Left kidney (tissue), 2 donors: Measurements from ENCODE around the gene CR1. TPM values are rescaled to one million over a fixed set of nuclear protein-coding genes. Genes with fewer than 3 reads are reported as not detected.
"Not testable (repeated sequence)": the region's sequence is repeated elsewhere in the genome, so short reads cannot be mapped to it uniquely, and the experiment has no call there.

Source experiments
- DNase-seq: peaks from one replicate; pipeline ENCODE4 v3.0.0-alpha.2; 2013
- polyA plus RNA-seq: library from polyadenylated mRNA; unstranded; fragments of 120-200 nt; gene quantifications from one replicate; pipeline ENCODE4 v1.2.1, GENCODE V29; 2013; ENCODE audit not compliant: insufficient read length

Gene CR1
- polyA plus RNA-seq, 1 donor: 18.6 TPM

- no peak for DNase-seq
Measured at GRCh38 chr1:207503950-207504349, 8.0 kb downstream of the CR1 start.

DNA sequence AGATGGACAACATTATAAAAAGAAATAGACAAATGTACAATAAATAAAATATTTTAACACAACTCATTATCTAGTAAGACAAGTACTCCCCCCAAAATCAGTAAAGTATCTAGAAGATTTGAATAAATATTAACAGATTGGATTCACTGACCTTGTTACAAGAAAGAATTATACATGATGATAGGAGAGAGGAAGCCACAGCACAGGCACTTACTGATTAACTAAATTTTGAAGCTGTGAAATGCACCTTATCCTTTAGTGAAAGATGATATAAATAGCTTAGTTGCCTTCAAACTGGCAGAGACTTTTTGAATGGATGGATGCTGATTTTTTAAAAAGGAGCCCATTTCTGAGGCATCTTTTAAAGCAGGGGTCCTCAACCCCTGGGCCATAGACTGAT, 8.5 kb downstream of the CR1 start:
- no peak for DNase-seq

DNA sequence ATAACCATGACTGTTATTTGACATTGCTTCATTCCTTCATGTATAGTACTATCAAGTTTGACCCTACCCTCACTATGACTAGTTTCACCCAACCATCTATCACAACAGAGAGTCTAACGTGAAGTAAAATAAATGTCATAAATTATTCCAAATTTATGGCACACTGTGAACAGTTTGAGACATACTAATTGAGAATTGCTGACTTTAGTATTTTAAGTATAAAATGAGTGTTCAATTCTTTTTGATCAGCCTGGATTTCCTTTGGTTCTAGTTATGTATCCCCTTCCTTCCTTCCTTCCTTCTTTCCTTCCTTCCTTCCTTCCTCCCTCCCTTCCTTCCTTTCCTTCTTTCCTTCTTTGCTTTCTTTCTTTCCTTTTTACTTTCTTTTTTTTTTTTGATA, 14.5 kb downstream of the CR1 start:
- DNase-seq: no peak

DNA sequence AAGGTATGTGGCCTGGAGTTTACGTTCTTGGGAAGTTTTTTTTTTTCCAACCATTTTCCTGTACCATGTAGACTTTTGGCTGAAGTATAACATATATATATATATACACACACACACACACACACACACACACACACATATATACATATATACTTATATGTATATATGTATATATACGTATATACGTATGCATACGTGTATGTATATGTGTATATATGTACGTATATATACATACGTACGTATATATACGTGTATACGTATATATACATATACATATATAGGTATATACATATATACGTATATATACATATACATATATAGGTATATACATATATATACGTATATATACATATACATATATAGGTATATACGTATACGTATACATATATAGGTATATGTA, 18.9 kb downstream of the CR1 start:
- no peak for DNase-seq

DNA sequence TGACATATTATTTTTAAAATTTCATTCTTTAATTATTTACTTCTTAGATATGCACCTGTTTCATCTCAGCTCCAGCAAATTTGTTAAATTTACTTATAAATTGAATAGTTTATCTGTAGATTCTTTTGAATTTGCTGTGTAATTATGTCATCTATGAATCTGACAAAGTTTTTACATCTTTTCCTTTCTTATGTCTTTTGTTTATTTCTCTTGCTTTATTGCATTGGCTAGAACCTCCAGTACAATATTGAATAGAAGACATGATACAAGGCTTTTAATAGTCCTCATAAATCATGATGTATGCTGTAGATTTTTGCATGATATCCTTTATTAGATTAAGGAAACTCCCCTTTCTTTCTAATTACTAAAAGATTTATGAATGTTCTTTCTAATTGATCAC, 20.8 kb downstream of the CR1 start:
- DNase-seq: no peak

DNA sequence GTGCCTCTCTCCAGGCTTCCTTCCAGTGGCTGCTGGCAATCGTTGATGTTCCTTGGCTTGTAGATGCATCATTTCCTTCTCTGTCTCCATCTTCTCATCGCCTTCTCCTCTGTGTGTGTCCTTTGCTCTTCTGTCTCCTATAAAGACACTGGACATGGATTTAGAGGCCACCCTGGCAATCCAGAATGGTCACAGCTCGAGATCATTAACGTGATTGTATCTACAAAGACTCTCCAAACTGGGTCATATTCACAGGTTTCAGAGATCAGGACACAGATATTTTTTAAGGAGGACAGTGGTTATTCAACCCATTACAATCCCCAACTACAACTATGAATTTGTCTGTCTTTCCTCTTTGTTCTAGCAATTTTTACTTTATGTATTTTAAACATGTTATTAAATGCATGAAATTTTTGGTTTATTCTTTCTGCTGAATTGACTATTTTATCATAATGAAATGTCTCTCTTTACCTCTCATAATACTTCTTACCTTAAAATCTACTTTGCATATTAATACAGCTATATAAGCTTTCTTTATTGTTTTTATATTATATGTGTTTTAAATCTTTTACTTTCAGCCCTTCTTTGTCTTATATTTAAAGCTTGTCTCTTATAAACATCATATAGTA, 22.8 kb downstream of the CR1 start:
- DNase-seq: no peak

DNA sequence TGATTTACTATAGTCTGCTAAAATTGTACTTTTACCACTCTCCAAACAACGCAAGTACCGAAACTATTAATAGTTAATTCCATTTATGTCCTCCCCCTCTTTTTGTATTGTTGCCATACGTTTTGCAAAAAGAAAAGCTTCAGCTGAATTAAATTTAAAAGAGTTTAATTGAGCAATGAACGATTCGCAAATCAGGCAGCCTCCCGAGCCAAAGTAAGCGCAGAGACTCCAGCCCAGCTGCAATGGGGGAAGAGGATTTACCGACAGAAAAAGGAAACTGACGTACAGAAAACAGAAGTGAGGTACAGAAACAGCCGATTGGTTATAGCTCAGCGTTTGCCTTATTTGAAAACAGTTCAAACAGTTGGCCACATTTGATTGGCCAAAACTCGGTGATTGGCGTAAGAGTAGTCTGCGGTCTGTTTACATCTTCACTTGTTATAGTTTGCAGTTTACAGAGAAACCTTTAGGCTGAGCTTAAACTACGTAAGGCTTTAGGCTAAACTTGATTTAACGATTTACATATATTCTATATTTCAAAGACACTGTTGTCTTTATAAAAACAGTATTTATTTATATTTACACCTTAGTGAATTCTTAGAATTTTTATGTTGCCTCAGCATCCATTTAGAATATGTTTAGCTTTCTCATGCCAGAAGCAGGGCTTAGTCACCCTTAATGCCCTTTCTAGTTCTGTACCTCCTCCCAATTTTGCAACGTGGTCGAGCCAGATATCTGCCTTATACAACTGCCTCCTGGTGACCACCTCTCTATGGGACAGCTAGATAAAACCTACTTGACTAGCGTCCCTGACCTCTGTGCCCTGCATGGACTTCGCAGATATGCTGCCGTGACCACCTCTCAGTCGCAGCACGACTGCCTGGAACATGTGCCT, 23.8 kb downstream of the CR1 start:
- no peak for DNase-seq

DNA sequence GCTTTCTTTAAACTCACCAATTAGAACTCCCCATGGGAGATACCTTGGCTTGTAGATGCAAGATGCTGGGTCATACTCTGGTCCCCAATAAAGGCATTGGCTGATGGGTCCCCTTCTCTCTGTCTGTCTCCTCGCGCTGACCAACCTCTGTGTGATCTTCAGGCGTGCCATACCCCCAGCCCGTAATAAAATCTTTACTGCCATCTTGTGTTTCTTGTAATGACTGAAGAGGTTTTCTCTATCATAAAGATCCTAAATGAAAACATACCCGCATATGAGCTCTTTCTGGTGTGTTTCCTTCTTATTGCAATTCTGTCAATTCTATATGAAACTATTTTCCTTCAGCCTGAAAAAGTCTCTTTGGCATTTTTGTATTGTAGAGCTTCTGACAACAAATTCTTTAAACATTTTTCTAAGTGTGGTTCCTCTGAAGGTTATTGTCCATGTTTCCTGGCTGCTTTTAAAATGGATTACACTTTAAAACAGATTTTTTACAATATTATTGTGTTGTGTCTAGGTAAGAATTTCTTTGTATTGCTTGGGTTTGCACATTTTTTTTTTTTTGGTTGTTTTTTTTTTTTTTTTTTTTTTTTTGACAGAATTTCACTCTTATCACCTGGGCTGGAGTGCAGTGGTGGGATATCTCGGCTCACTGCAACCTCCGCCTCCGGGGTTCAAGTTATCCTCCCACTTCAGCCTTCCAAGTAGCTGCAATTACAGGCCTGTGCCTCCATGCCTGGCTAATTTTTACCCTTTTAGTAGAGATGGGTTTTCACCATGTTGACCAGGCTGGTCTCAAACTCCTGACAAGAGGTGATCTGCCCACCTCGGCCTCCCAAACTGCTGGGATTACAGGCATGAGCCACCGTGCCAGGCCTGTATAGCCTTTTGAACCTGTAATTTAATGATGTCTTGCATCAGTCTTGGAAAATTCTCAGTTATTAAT, 24.7 kb downstream of the CR1 start:
- not testable (repeated sequence) for DNase-seq

DNA sequence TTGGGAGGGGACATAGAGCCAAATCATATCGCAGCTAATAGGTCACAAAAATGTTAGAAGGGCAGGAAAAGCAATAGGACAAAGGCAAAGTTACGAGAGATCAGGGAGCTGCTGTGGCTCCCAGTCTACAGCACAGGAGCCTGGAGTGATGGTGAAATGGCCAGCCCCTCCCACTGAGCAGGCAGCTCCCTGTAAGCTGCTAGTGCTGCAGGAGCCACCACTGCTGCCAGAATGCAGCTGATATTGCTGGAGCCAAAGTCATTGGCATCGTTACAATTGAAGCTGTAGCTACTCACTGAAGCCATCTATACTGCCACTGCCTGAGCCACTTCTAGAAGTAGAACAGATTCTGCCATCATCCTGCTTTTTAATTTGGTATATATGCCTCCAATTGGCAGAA, 29.3 kb downstream of the CR1 start:
- DNase-seq: not testable (repeated sequence)

- not testable (repeated sequence) for DNase-seq
Measured at GRCh38 chr1:207528401-207528800, 32.4 kb downstream of the CR1 start.

DNA sequence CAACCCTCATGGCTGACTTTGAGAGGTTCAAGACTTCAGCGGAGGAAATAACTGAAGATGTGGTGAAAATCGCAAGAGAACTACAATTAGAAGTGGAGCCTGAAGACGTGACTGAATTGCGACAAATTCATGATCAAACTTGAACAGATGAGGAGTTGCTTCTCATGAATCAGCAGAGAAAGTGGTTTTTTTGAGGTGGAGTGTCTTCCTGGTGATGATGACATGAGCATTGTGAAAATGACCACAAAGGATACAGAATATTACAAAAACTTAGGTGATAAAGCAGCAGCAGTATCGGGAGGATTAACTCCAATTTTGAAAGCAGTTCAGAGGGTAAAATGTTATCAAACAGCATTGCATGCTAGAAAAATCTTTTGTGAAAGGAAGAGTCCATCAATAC, 40.3 kb downstream of the CR1 start:
- DNase-seq: not testable (repeated sequence)

DNA sequence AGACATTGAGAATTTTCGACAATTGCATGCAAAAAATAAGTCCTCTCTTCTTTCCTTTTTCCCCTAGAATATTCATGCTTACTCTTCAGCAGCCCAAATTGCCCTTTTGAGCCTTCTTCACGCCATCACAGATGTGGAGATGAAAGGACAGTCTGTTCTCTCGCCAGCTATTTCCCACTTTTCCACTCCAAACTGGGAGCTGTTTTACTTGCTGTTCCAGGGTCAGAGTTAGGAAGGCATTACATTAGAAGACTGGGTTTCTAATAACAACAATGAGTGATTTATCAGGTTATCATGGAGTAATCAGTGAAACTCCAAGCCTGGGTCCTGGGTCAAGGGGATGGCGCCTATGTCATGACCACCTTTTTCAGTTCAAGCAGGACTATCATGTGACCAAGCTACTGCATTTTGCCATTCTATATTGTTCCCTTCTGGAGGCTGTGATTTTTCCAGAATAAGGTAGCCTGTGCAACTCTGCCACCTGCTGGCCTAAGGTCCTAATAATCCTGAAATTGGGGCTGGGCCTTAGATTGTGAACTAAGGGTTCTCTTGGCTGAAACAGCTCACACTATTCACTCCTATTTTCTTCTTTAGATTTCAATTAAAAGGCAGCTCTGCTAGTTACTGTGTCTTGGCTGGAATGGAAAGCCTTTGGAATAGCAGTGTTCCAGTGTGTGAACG, 50.9 kb downstream of the CR1 start:
- not testable (repeated sequence) for DNase-seq

GRCh38 chr1:207554823-207555222, 58.9 kb downstream of the CR1 start:
- DNase-seq: not testable (repeated sequence)

- DNase-seq: no peak
Measured at GRCh38 chr1:207565546-207566468, 69.8 kb downstream of the CR1 start.

- not testable (repeated sequence) for DNase-seq
Measured at GRCh38 chr1:207571926-207572325, 76.0 kb downstream of the CR1 start.

- DNase-seq: not testable (repeated sequence)
Measured at GRCh38 chr1:207573074-207573473, 77.1 kb downstream of the CR1 start.

DNA sequence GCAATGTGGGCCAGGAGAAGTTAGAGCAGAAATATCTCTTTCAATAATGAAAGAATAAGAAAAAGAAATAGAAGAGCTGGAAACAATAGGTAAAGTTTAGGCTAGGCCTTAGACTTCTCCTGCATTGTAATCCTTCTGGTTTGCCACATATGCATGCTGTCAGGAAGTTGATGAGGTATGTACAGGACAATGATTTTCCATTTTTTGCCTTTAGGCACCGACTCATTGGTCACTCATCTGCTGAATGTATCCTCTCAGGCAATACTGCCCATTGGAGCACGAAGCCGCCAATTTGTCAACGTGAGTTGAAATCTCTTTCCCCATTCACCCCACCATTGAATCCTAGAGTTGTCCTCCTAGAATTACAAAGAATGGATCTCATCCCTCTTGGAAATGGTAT, 79.4 kb downstream of the CR1 start:
- DNase-seq: not testable (repeated sequence)

DNA sequence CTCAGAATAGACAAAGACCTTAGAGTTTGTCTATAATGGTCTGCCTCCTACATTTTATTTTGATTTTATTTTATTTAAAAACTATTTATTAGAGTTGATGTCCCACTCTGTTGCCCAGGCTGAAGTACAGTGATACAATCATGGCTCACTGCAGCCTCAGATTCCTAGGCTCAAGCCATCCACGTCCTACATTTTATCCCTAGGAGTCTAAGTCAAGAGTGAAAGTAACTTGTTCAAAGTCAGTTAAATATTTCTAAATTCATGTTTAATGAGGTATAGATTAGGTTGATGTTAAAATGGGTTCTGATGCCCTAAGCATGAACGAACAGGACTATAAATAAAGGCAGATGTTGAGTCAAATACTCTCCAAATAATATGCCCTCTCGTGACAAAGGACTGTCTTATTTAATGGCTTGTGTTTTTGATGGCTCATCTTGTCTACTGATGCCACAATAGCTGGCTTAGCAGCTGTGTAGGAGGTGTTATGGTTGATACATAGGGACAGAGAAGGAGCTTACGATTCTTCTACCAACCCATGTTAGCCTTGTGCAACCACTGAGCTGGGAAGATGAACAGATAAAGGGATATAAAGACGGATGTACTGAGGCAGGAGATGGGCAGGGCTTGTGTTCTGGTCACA, 83.0 kb downstream of the CR1 start:
- DNase-seq: no peak

DNA sequence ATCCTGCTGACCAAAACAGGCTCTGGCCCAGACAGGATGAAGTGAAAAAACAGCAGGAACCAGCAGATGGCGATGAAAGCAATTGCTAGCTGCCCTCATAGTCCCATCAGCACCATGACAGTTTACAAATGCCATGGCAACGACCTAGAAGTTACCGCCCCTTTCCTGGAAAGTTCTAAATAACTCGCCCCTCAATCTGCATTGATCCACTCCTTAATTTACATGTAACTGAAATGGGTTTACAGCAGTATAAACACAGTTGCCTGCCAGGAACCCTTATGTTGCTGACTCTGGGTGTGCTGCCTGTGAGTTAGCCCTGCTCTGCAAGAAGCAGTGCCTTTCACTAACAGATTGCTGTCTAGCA, 83.5 kb downstream of the CR1 start:
- DNase-seq: peak; percentile 44

DNA sequence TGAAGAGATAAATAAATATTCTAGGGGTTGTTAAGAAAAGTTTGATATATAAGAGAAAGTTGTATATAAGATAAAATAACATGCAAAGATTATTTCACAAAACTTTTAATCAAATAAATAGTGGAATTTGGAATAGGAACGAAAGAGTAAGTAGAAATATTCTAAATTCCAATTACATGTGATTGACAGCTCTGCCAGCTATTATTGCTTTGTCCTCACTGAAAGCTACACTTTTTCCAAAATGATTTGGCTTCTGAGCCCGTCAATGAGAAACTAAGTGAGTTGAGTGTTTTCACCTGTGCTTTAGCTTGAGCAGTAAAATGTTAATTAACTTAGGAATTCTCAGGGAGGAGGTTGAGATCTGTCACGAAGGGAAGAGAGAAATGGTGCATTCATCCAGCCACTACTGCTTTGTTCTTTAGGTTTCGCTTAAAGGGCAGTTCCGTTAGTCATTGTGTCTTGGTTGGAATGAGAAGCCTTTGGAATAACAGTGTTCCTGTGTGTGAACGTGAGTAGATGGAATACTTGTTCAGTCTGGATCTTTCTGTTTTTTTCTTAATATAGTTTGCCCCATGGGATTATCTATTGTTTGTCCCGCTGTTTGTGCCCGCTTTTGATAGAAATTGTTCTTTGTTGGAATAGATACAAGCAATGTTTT, 85.7 kb downstream of the CR1 start:
- DNase-seq: no peak
